A172 (cell line): ENCODE measurements around the gene AGAP1. TPM values are rescaled to one million over a fixed set of nuclear protein-coding genes. Genes with fewer than 3 reads are reported as not detected.
A peak's percentile ranks its signal among the peaks of the same experiment; 100 is the strongest.

ENCODE experiments used
- DNase-seq: peaks from one replicate; pipeline ENCODE4 v3.0.0-alpha.2; 2015; ENCODE audit warnings: low spot score
- total RNA-seq: library from RNA; depleted of rRNA; stranded (reverse); fragments of >200 nt; shearing (Covaris generic); gene quantifications from 2 replicates; pipeline ENCODE4 v1.2.3, GENCODE V29; 2014

Gene AGAP1
- total RNA-seq, 1 experiment from 2014 or later = 13.9 TPM

- DNase-seq = no peak
Measured at GRCh38 chr2:235636546-235636945, 142.7 kb downstream of the AGAP1 start.

GRCh38 chr2:235637896-235638295 is 144.1 kb downstream of the AGAP1 start:
- DNase-seq = no peak

DNA sequence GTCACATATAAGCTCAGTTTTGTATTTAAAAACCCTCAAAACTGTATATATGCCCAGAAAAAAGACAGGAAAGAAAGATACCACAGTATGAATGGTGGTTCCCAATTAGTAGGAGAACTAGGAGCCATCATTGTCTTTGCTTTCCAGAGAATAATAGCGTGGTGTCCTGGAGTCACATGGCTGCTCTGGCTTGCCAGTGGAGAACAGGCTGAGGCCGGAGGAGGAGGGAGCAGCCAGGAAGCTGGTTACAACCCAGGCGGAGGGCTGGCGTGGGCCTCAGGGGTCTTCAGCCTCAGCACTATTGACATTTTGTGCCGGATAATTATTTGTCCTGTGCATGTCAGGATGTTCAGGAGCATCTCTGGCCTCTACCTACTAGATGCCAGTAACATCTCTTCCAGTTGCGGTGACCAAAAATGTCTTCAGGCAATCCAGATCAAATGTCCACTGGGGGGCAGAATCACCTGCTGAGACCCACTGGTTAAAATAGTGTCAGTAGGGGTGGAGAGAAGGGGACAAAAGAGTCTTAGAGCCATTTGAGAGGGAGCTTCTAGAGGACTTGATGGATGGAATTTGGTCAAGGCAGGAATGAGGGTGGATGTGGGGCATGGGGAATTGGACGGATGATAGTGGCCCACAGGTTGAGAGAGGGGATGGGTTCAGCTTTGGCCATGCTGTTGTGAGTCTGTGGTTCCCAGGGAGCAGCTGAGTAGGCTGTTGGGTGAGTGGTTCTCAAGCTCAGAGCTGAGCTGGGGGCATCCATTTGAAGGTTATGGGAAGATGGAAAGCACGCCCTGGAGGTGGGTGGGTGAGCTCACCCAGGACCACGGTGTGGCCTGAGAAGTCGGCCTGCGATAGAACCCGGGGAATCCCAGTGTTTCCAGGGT is 144.9 kb downstream of the AGAP1 start:
- DNase-seq = no peak

DNA sequence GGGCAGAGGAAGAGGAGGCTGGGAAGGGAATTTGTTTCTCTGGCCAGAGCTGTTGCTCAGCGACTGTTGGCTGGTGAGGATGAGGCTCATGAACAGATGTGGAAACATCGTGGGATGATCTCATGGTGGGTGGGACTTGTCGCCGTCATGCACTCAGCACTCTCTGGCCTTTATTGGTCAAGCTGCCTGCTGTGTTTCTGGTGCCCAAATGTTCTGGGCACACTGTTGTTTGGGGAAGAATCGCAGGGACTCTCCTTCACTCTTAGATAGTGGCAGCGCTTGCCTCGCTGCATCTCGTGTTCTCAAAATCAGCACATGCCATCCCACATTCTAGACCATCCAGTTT is 145.6 kb downstream of the AGAP1 start:
- DNase-seq = peak; percentile 66

GRCh38 chr2:235639885-235640284 is 146.0 kb downstream of the AGAP1 start:
- DNase-seq = no peak

GRCh38 chr2:235640377-235640776 is 146.5 kb downstream of the AGAP1 start:
- DNase-seq = no peak

- no peak for DNase-seq
Measured at GRCh38 chr2:235640926-235641723, 147.3 kb downstream of the AGAP1 start.

DNA sequence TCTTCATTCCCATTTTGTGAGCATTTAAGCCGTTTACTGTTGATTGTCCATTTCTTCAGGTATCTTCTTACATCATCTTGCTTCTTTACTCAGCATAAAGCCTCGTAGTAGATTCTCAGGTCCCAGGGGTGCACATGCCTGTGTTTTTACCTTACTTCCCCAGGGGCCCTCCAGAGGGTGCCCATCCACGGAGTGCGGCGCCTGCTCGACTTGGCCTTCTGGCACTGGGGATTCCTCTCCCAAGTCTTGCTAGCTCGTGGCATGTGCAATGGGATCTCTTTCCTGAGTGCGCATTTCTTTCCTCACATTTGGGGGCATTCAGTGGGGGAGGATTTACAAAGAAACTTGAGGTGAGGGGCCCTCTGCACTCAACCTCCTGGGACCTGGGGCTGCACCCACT is 148.1 kb downstream of the AGAP1 start:
- DNase-seq = no peak

DNA sequence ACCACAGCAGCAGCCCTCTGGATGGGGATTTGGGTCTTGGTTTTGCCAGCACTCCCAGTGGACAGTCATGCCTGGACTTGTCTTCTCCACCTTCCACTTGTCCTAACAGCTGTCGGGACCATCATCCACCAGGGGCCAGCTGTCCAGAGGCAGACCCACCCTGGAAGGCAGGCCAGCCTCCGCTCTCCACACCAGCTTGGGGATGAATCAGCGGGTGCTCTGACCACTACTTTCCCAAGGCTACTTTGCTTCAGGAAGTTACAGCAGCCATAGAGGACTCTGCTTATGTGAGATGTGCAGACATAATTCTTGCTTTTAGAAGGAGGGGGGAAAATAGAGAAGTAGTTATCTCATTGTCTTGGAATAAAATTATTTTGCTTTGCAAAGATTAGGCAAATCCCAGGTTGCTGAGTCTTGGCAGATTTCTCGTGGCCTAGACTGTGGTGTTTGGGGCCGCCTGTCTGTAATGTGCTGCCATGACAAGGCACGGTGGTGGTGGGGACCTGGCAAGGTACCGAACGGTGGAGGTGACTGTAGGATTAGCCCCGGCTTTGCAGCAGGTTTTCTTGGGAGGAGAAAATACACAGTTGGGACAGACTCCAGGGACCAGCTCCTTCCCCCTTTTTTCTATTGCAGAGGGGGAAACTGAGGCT is 148.7 kb downstream of the AGAP1 start:
- peak; percentile 17 for DNase-seq

GRCh38 chr2:235643680-235644511 is 150.1 kb downstream of the AGAP1 start:
- DNase-seq = no peak

- DNase-seq = no peak
Measured at GRCh38 chr2:235647264-235647663, 153.4 kb downstream of the AGAP1 start.

DNA sequence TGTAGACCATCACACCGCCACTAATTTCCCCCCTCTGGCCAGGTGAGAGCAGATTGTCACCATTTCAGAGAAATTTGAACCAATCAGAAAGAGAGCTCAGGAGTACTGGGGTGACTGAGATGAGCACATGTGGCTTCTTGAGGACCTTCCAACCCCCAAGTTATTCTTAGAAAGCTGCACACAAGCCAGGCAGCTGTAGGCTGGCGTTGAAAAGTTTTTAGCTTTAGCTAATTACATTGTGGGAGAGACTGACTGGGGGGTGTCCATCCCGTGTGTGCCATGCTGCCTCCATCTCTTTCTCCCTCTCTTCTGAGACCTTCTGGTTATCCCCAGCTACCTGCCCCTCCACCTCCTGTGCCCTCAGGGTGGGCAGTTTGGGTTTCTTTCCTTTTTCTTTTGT is 154.0 kb downstream of the AGAP1 start:
- DNase-seq = no peak

DNA sequence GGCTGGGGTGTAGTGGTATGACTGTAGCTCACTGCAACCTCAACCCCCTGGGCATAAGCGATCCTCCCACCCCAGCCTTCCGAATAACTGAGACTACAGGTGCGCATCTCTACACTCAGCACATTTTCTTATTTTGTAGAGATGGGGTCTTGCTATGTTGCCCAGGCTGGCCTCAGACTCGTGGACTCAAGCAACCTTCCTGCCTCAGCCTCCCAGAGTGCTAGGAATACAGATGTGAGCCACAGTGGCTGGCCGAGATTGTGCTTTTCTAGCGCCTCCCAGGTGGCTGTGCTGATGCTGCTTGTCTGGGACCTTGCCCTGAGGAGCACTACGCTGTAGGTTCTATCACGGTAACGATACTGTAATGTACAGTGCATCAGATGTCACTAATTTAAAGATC is 155.6 kb downstream of the AGAP1 start:
- DNase-seq = no peak

GRCh38 chr2:235651643-235652042 is 157.8 kb downstream of the AGAP1 start:
- no peak for DNase-seq

- DNase-seq = no peak
Measured at GRCh38 chr2:235654103-235654813, 160.4 kb downstream of the AGAP1 start.

DNA sequence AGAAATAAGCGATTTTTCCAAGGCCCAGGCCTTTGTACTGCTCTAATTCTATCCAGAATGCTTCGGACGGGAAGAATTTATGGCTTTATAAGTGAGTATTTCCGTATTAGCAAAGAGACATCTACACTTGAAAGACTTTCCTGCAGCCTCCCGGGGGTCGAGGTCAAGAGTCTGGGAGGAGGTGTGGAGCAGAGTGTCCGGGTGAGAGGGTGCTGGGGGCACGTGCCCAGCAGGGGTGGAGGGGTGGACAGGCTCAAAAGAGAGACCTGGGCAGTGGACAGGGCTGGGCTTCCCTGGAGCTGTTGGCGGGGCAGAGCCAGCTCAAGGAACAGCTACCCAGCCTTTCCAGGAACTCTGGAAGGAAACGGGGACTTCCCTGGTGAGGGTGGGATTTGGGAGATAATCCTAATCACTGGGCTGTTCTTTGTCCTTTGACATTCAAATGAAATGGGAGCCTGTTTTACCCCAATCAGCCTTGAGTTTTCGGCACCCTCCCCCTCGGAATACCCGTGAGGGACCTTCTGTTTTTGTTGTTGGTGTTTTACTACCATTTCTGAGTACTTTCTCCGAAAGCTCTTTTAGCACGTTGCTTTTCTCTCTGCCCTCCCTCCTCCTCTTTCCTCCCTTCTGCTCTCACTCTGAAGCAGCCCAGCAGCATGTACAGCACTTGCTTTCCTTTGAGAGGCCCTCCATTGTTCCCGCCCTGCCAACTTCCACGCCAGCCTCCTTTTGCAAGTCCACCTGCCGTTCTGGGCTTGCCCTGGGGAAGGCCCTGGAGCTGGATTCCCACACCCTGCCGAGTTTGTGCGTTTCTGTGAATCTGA is 164.7 kb downstream of the AGAP1 start:
- DNase-seq = no peak

DNA sequence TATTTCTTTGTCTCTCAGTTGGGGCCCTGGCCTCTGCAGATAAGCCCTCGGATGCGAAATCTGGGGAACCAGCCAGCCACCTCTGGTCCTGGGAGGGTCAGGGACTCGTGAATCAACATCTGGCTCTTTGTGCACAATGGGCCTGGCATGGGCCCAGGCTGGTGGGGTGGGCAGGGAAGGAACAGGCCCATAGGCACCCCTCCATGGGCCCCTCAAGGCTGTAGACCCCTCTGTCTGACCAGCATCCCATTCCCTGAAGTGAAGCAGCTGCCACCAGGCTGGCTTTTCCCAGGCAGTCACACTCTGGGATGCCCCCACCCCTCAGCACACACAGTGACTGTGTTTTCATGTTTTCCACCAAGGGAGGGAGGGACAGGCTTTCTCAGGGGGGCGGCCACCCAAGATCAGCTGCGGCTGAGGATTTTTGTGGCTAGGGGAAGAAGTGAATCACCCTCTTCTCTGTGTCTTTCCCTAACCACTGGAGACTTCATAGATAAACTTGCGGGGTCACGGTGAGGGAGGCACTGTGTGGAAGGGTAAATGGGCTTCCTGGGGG is 166.0 kb downstream of the AGAP1 start:
- DNase-seq = peak; percentile 85

GRCh38 chr2:235660484-235661082 is 166.7 kb downstream of the AGAP1 start:
- DNase-seq = no peak
